Measurements from ENCODE around the gene PAEP.

GRCh38 chr9:135601988-135602387 lies 40.4 kb downstream of the PAEP start:
- TF ChIP-seq EZH2phosphoT487 (IDR thresholded peaks at IDR 0.05; ENCODE audit: insufficient read depth, low read depth) (no peak), EZH2 (IDR thresholded peaks at IDR 0.05; ENCODE audit: insufficient read depth, poor library complexity, severe bottlenecking) (no peak)

Measured in GM23248 (cell line).